Kidney (tissue), 14 donors: ENCODE measurements around the gene HILPDA. TPM values are rescaled to one million over a fixed set of nuclear protein-coding genes. Genes with fewer than 3 reads are reported as not detected.
"Not testable (repeated sequence)": the region's sequence is repeated elsewhere in the genome, so short reads cannot be mapped to it uniquely, and the experiment has no call there.

Experiments
- DNase-seq, 5 donors: peaks; one replicate each; pipeline ENCODE4 v3.0.0-alpha.2; 2013 to 2020
- FAIRE-seq: peaks from 2 replicates; lab custom pipeline; 2012; peaks lifted over from hg19 to GRCh38; lab: Jason Lieb, UNC
- H3K27ac ChIP-seq, 2 donors: one replicate each; pipeline ENCODE4 v1.7.0; 2013; ENCODE audit warnings: low read depth in 2 of 2, low read length in 2 of 2, inconsistent platforms in 1 of 2
- H3K27me3 ChIP-seq: one replicate; pipeline ENCODE4 v1.7.1; 2013; ENCODE audit warnings: low read length, inconsistent platforms; ENCODE audit not compliant: control insufficient read depth, insufficient read depth
- H3K36me3 ChIP-seq, 3 donors: one replicate each; pipeline versions ENCODE4 v1.7.0 to v1.7.1; 2013; ENCODE audit warnings: low read length in 3 of 3, control low read depth in 1 of 3, inconsistent platforms in 1 of 3; ENCODE audit not compliant: insufficient read depth in 3 of 3, control insufficient read depth in 2 of 3
- H3K4me1 ChIP-seq, 3 donors: one replicate each; pipeline versions ENCODE4 v1.7.0 to v1.7.1; 2013; ENCODE audit warnings: low read length in 3 of 3, inconsistent platforms in 1 of 3, low read depth in 1 of 3; ENCODE audit not compliant: control insufficient read depth in 2 of 3, insufficient read depth in 2 of 3
- H3K4me3 ChIP-seq, 3 donors: one replicate each; pipeline versions ENCODE4 v1.7.0 to v1.8.1; 2013; ENCODE audit warnings: low read length in 3 of 3, control low read depth in 1 of 3, inconsistent platforms in 1 of 3
- H3K9ac ChIP-seq, 3 donors: one replicate each; pipeline versions ENCODE4 v1.7.0 to v1.7.1; 2013; ENCODE audit warnings: low read length in 3 of 3, control low read depth in 1 of 3, inconsistent platforms in 1 of 3
- H3K9me3 ChIP-seq, 3 donors: one replicate each; pipeline versions ENCODE4 v1.7.0 to v1.7.1; 2013; ENCODE audit warnings: low read length in 3 of 3, control low read depth in 1 of 3, inconsistent platforms in 1 of 3; ENCODE audit not compliant: control insufficient read depth in 2 of 3, insufficient read depth in 1 of 3
- CTCF ChIP-seq: IDR thresholded peaks from 3 replicates; pipeline ENCODE4 v1.5.1; 2012; ENCODE audit warnings: mild to moderate bottlenecking, moderate library complexity, borderline replicate concordance; ENCODE audit not compliant: insufficient read depth; ENCODE audit errors: extremely low read depth
- intact Hi-C: fragments of 100-400 bp; cut with DNase I; formaldehyde crosslinking; loops from one replicate; pipeline ENCODE4 v1.11.1; 2022
- polyA plus RNA-seq: library from polyadenylated mRNA; stranded (reverse); fragments of 350-450 nt; fragmentation: Illumina TruSeq; extraction: RNeasy Lipid Tissue Mini Kit (QIAGEN cat#74804); gene quantifications from one replicate; pipeline ENCODE4 v1.2.3, GENCODE V29; 2014; ENCODE audit warnings: low read depth, low replicate concordance; ENCODE audit not compliant: insufficient read depth
- total RNA-seq: library from RNA; stranded (reverse); fragmentation: NEBNext Ultra II Directional; extraction: Animal tissue kit (Norgen Biotek cat#: 25700); gene quantifications from one replicate; pipeline ENCODE4 v1.2.1, GENCODE V29; 2021
- donor health status: control.
- donor health status: control.
- donor health status: control.
- donor health status: control.
- donor health status: control.
- donor health status: DM: yes; HTN: yes; CAD: no.
- donor health status: Normal renal cell carcinoma (clear cell type).

Gene HILPDA
- total and polyA plus RNA-seq, 2 donors from 2014 or later: 7.2 to 10.3 TPM

- H3K9ac ChIP-seq: peak overlapping the region in 2 of 3 donors; percentile 62 to 86
- peaks cover 0 to 17% (median 9%) of the 10 kb centered on the region in 3 donors for H3K4me1 ChIP-seq
- H3K27me3 ChIP-seq: no peaks in the 10 kb centered on the region
- H3K9me3 ChIP-seq: no peaks in the 10 kb centered on the region
- no peaks in the 10 kb centered on the region for H3K36me3 ChIP-seq
- H3K27ac ChIP-seq: peak overlapping the region; percentile 84 to 93
- no peak for TF ChIP-seq CTCF
- FAIRE-seq (no peak), DNase-seq (peak in 1 of 5 donors; percentile 56)
- peak overlapping the region; percentile 82 to 91 (median 90) for H3K4me3 ChIP-seq
- intact Hi-C loops: no loop called here
Measured at GRCh38 chr7:128454808-128455542, 703 bp upstream of the HILPDA start.

DNA sequence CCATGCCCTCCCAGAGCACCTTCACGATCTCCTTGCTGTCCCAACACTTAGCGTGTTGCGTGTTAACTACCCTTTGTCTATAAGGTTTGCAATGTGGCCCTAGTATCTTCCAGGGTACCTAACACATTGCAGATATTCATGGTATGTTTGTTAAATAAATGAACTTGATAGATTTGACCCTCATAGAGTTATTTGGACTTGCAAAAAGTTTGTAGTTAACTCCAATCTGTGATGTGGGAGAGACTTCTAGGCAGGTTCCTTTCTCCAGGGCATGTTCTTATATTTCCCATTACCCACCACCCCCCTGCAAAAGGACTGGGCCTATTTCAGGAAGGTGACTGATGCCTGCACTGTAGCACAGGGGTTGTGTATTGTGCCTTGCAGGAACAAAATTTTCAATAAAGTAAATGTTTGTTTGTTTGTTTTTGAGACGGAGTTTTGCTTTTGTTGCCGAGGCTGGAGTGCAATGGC, 612 bp downstream of the HILPDA start:
- intact Hi-C loops: no loop called here
- TF ChIP-seq CTCF: no peak
- H3K27ac ChIP-seq: peak overlapping the region; percentile 84 to 93
- no peaks in the 10 kb centered on the region for H3K9me3 ChIP-seq
- H3K36me3 ChIP-seq: no peaks in the 10 kb centered on the region
- peak overlapping the region; percentile 82 to 91 (median 90) for H3K4me3 ChIP-seq
- peaks cover 0 to 17% (median 9%) of the 10 kb centered on the region in 3 donors for H3K4me1 ChIP-seq
- no peaks in the 10 kb centered on the region for H3K27me3 ChIP-seq
- DNase-seq (peak in 3 of 5 donors; percentile 16 to 57 (median 32)), FAIRE-seq (no peak)
- peak overlapping the region; percentile 62 to 86 (median 71) for H3K9ac ChIP-seq

- H3K9ac ChIP-seq, H3K36me3 ChIP-seq, H3K9me3 ChIP-seq, DNase-seq, H3K27me3 ChIP-seq, FAIRE-seq, H3K27ac ChIP-seq, H3K4me3 ChIP-seq, intact Hi-C loops: not testable (repeated sequence)
- H3K4me1 ChIP-seq: peaks cover 0 to 17% (median 9%) of the 10 kb centered on the region in 3 donors
Measured at GRCh38 chr7:128457385-128457784, 1.7 kb downstream of the HILPDA start.

GRCh38 chr7:128458956-128459355, 3.3 kb downstream of the HILPDA start:
- peaks cover 0 to 12% (median 6%) of the 10 kb centered on the region in 3 donors for H3K4me1 ChIP-seq

More at GRCh38 chr7:128458956-128459355, 3.3 kb downstream of the HILPDA start:
- TF ChIP-seq CTCF: no peak
- peak overlapping the region in 1 of 3 donors; percentile 8 for H3K9ac ChIP-seq
- no peaks in the 10 kb centered on the region for H3K9me3 ChIP-seq
- H3K36me3 ChIP-seq: no peaks in the 10 kb centered on the region
- intact Hi-C loops: no loop called here
- H3K4me3 ChIP-seq: no peak overlapping the region
- FAIRE-seq (no peak), DNase-seq (no peak)
- H3K27me3 ChIP-seq: no peaks in the 10 kb centered on the region
- H3K27ac ChIP-seq: peak overlapping the region in 1 of 2 donors; percentile 7
